HCT116 (cell line): ENCODE results near the gene UBE2L3.

Experiments used
- EZH2 ChIP-seq: fragments of 200-600 bp; sonication (generic); IDR thresholded peaks from 2 replicates; pipeline ENCODE4 v1.6.1; 2017; ENCODE audit warnings: antibody characterized with exemption, mixed run types
- YY1 ChIP-seq: IDR thresholded peaks from 2 replicates; pipeline ENCODE4 v1.6.1; 2011; ENCODE audit warnings: low read length, low read depth, moderate library complexity, mild to moderate bottlenecking; ENCODE audit not compliant: insufficient replicate concordance; ENCODE audit errors: extremely low read depth
- TF ChIP-seq, protein P1 (sequence below): IDR thresholded peaks from 2 replicates; pipeline ENCODE4 v1.6.1; 2012
- TF ChIP-seq, protein P2 (sequence below), 3 experiments: fragments of 200-600 bp in 1 of 3; sonication (generic) in 1 of 3; IDR thresholded peaks in 2 of 3; conservative IDR thresholded peaks in 1 of 3; 2 replicates each; pipeline ENCODE4 v1.5.1; 2012 to 2017; ENCODE audit warnings: low read depth in 2 of 3, low read length in 2 of 3, antibody characterized with exemption in 1 of 3, borderline replicate concordance in 1 of 3, control low read depth in 1 of 3, mild to moderate bottlenecking in 1 of 3, mixed read lengths in 1 of 3, mixed run types in 1 of 3, moderate library complexity in 1 of 3; ENCODE audit not compliant: insufficient read depth in 1 of 3
- TF ChIP-seq, protein P3 (sequence below): IDR thresholded peaks from 2 replicates; pipeline ENCODE4 v1.6.1; 2012; ENCODE audit warnings: low read depth

DNA sequence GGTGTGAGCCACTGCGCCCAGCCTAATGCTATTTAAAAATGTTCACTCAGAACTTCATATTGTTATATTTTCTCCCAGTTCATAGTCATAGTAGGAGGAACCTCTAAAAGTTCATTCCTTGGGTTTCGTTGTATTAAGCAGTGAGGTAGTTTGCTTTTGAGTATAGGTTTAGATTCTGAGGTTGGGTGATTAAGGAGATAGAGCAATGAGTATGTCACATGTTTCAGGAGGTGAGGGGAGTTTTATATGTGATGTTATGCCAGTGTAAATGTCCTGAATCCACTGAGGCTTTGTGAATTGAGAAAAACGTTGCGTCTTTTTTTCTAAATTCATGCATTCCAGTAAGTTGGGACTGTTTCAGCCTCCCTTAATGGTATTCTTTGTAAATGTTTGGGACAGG is 4.2 kb downstream of the UBE2L3 start:
- TF ChIP-seq EZH2, result no peak
- TF ChIP-seq, protein P1, sequence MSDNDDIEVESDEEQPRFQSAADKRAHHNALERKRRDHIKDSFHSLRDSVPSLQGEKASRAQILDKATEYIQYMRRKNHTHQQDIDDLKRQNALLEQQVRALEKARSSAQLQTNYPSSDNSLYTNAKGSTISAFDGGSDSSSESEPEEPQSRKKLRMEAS, result no peak
- TF ChIP-seq, protein P2, sequence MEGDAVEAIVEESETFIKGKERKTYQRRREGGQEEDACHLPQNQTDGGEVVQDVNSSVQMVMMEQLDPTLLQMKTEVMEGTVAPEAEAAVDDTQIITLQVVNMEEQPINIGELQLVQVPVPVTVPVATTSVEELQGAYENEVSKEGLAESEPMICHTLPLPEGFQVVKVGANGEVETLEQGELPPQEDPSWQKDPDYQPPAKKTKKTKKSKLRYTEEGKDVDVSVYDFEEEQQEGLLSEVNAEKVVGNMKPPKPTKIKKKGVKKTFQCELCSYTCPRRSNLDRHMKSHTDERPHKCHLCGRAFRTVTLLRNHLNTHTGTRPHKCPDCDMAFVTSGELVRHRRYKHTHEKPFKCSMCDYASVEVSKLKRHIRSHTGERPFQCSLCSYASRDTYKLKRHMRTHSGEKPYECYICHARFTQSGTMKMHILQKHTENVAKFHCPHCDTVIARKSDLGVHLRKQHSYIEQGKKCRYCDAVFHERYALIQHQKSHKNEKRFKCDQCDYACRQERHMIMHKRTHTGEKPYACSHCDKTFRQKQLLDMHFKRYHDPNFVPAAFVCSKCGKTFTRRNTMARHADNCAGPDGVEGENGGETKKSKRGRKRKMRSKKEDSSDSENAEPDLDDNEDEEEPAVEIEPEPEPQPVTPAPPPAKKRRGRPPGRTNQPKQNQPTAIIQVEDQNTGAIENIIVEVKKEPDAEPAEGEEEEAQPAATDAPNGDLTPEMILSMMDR (IDR thresholded peaks at IDR 0.05 in 2 of 3, conservative IDR thresholded peaks at IDR 0.05 in 1 of 3; ENCODE audit: borderline replicate concordance in 1 of 3, insufficient read depth in 1 of 3, low read depth in 2 of 3, low read length in 2 of 3), result no peak
- TF ChIP-seq YY1, result no peak
- TF ChIP-seq, protein P3, sequence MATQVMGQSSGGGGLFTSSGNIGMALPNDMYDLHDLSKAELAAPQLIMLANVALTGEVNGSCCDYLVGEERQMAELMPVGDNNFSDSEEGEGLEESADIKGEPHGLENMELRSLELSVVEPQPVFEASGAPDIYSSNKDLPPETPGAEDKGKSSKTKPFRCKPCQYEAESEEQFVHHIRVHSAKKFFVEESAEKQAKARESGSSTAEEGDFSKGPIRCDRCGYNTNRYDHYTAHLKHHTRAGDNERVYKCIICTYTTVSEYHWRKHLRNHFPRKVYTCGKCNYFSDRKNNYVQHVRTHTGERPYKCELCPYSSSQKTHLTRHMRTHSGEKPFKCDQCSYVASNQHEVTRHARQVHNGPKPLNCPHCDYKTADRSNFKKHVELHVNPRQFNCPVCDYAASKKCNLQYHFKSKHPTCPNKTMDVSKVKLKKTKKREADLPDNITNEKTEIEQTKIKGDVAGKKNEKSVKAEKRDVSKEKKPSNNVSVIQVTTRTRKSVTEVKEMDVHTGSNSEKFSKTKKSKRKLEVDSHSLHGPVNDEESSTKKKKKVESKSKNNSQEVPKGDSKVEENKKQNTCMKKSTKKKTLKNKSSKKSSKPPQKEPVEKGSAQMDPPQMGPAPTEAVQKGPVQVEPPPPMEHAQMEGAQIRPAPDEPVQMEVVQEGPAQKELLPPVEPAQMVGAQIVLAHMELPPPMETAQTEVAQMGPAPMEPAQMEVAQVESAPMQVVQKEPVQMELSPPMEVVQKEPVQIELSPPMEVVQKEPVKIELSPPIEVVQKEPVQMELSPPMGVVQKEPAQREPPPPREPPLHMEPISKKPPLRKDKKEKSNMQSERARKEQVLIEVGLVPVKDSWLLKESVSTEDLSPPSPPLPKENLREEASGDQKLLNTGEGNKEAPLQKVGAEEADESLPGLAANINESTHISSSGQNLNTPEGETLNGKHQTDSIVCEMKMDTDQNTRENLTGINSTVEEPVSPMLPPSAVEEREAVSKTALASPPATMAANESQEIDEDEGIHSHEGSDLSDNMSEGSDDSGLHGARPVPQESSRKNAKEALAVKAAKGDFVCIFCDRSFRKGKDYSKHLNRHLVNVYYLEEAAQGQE, result no peak
